CD4-positive, CD25-positive, alpha-beta regulatory T cell (primary cell): Measurements from ENCODE around the gene FNBP1L. TPM values are rescaled to one million over a fixed set of nuclear protein-coding genes. Genes with fewer than 3 reads are reported as not detected.

Experiments
- ATAC-seq, 2 donors: fragments of 150-1000 bp; cut with Tn5 transposase; one replicate each; pipeline ENCODE4 v1.10.0; 2021; ENCODE audit warnings: low read depth in 2 of 2, moderate number of reproducible peaks in 2 of 2, moderate library complexity in 1 of 2
- DNase-seq, 3 donors: peaks; one replicate each; pipeline versions ENCODE4 v3.0.0 to v3.0.0-alpha.2; 2012 to 2022; ENCODE audit warnings: mixed read lengths in 1 of 3
- H3K27ac ChIP-seq: one replicate; pipeline ENCODE4 v1.7.0; 2013; ENCODE audit warnings: mild to moderate bottlenecking, low read length; ENCODE audit not compliant: insufficient read depth, poor library complexity, severe bottlenecking
- H3K27me3 ChIP-seq: one replicate; pipeline ENCODE4 v1.7.0; 2013; ENCODE audit warnings: low read length; ENCODE audit not compliant: control insufficient read depth, insufficient read depth
- H3K36me3 ChIP-seq: one replicate; pipeline ENCODE4 v1.7.0; 2013; ENCODE audit warnings: mild to moderate bottlenecking, low read length, moderate library complexity; ENCODE audit not compliant: control insufficient read depth, insufficient read depth
- H3K4me1 ChIP-seq: 2 replicates; pipeline ENCODE4 v1.7.0; 2013; ENCODE audit warnings: mild to moderate bottlenecking, low read length; ENCODE audit not compliant: insufficient read depth, control insufficient read depth, poor library complexity, severe bottlenecking
- H3K4me3 ChIP-seq: one replicate; pipeline ENCODE4 v1.7.0; 2013; ENCODE audit warnings: low read depth, mild to moderate bottlenecking, low read length, moderate library complexity
- H3K9me3 ChIP-seq, 2 experiments: 1 replicate in 1 of 2; 2 replicates in 1 of 2; pipeline ENCODE4 v1.7.0; 2013; ENCODE audit warnings: low read length in 2 of 2, mild to moderate bottlenecking in 1 of 2, moderate library complexity in 1 of 2; ENCODE audit not compliant: control insufficient read depth in 2 of 2
- H3K27ac Mint-ChIP-seq, 3 donors: one replicate each; pipeline ENCODE4 v1.8.0; 2020 to 2022; ENCODE audit warnings: mild to moderate bottlenecking in 3 of 3, mixed read lengths in 3 of 3, moderate library complexity in 2 of 3
- H3K27me3 Mint-ChIP-seq: one replicate; pipeline ENCODE4 v1.8.0; 2022; ENCODE audit warnings: mild to moderate bottlenecking, mixed read lengths
- H3K36me3 Mint-ChIP-seq: one replicate; pipeline ENCODE4 v1.8.0; 2020; ENCODE audit warnings: mixed read lengths
- H3K4me1 Mint-ChIP-seq, 4 donors: one replicate each; pipeline ENCODE4 v1.8.0; 2020 to 2022; ENCODE audit warnings: mixed read lengths in 4 of 4, mild to moderate bottlenecking in 1 of 4
- H3K4me3 Mint-ChIP-seq, 4 donors: one replicate each; pipeline ENCODE4 v1.8.0; 2020 to 2022; ENCODE audit warnings: mild to moderate bottlenecking in 4 of 4, mixed read lengths in 4 of 4, moderate library complexity in 3 of 4
- H3K9me3 Mint-ChIP-seq, 7 donors: one replicate each; pipeline ENCODE4 v1.8.0; 2020 to 2022; ENCODE audit warnings: mixed read lengths in 7 of 7, mild to moderate bottlenecking in 3 of 7, moderate library complexity in 2 of 7
- polyA plus RNA-seq, 4 donors: library from polyadenylated mRNA; unstranded; fragments of 300-500 nt; fragmentation: Illumina TruSeq; gene quantifications; one replicate each; pipeline ENCODE4 v1.2.3, GENCODE V29; 2021
- total RNA-seq: library from RNA; stranded (reverse); gene quantifications from one replicate; pipeline ENCODE4 v1.2.3, GENCODE V29; 2022

Gene FNBP1L
- total and polyA plus RNA-seq, 5 donors from 2014 or later, result 0.10 to 2.4 (median 0.34) TPM; not detected in 1

DNA sequence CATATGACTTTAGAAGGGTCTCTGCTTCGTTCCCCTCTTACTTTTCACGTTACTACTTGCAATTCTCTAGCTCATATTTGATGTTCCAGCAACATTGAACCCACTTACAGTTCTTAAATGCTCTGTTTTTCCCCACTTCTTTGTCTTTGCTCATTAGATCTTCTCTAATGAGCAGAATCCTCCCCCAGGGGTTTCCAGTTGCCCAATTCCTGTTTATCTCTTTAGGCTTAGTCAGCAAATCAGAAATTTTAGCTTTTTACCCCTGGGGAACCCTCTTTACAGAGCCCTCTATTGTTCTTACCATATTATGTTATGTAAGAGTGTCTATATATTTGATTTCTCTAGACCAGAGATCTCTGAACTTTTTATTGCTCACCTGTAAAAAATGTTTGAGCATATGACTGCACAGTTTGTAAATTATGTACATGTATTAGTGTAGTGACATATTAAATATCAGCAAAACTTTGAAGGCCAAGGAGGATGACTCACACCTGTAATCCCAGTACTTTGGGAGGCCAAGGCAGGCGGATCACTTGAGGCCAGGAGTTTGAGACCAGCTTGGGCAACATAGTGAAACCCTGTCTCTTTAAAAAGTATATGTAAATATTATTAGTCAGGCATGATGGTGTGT, 71.4 kb downstream of the FNBP1L start:
- H3K9me3 Mint-ChIP-seq, result peaks cover 0 to 3% (median 0%) of the 10 kb centered on the region in 7 donors
- ATAC-seq (no peak), DNase-seq (no peak)
- no peaks in the 10 kb centered on the region for H3K4me1 Mint-ChIP-seq
- peaks cover 4% of the 10 kb centered on the region for H3K27me3 Mint-ChIP-seq
- no peak overlapping the region for H3K27ac ChIP-seq
- H3K36me3 Mint-ChIP-seq, result no peaks in the 10 kb centered on the region
- no peaks in the 10 kb centered on the region for H3K9me3 ChIP-seq
- peaks cover 2% of the 10 kb centered on the region for H3K27me3 ChIP-seq
- H3K4me3 ChIP-seq, result no peak overlapping the region
- no peaks in the 10 kb centered on the region for H3K4me1 ChIP-seq
- H3K27ac Mint-ChIP-seq, result no peak overlapping the region
- H3K36me3 ChIP-seq, result no peaks in the 10 kb centered on the region
- no peak overlapping the region for H3K4me3 Mint-ChIP-seq

DNA sequence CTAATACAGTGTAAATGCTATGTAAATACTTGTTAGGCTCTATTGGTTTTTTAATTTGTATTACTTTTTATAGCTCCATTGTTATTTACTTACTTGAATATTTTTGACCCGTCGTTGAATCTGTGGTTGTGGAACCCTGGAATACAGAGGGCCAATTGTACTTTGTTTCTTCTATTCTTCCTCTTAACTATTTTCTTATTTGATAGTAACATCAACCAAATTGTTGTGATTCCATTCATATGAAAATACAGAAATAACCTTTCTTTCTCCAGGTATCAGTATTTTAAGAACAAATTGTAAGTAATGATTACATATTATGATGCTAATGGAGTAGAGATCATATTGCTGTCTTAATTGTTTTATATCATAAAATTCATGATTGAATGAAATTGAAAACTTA, 73.7 kb downstream of the FNBP1L start:
- no peak for ATAC-seq
- no peak overlapping the region for H3K27ac Mint-ChIP-seq
- no peaks in the 10 kb centered on the region for H3K9me3 ChIP-seq

DNA sequence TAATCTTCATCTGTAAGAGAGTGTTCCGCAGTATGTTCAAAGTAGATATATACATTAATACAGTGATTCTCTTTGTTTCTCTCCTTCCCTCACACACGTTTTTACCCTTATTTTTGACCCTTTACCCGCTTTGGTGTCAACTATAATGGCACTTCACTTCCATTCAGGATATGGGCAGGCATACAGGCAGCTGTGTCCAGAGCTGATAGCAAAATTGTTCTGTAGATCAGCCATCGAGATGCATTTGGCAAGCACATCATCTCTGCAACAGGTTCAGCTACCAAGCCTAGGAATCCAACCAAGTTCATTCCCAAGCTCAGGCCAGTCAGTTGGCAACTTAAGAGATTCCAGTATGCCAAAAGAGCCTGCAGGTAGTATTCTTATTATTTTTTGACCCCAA, 74.8 kb downstream of the FNBP1L start:
- no peaks in the 10 kb centered on the region for H3K9me3 ChIP-seq
- no peaks in the 10 kb centered on the region for H3K4me1 ChIP-seq
- peaks cover 4% of the 10 kb centered on the region for H3K27me3 ChIP-seq
- H3K27ac ChIP-seq, result no peak overlapping the region
- Mint-ChIP-seq H3K27ac (no peak overlapping the region), H3K36me3 (no peaks in the 10 kb centered on the region), H3K27me3 (peaks cover 4% of the 10 kb centered on the region), H3K9me3 (peaks cover 0 to 3% (median 0%) of the 10 kb centered on the region in 7 donors), H3K4me3 (no peak overlapping the region), H3K4me1 (no peaks in the 10 kb centered on the region)
- H3K36me3 ChIP-seq, result no peaks in the 10 kb centered on the region
- no peak overlapping the region for H3K4me3 ChIP-seq
- no peak for DNase-seq
- ATAC-seq, result no peak

More for the DNA sequence above, 73.7 kb downstream of the FNBP1L start:
- Histone ChIP-seq H3K4me1 (no peaks in the 10 kb centered on the region), H3K27ac (no peak overlapping the region), H3K4me3 (no peak overlapping the region), H3K27me3 (peaks cover 2% of the 10 kb centered on the region), H3K36me3 (no peaks in the 10 kb centered on the region)
- Mint-ChIP-seq H3K36me3 (no peaks in the 10 kb centered on the region), H3K4me1 (no peaks in the 10 kb centered on the region), H3K27me3 (peaks cover 4% of the 10 kb centered on the region), H3K4me3 (no peak overlapping the region), H3K9me3 (peaks cover 0 to 3% (median 0%) of the 10 kb centered on the region in 7 donors)
- DNase-seq, result no peak

DNA sequence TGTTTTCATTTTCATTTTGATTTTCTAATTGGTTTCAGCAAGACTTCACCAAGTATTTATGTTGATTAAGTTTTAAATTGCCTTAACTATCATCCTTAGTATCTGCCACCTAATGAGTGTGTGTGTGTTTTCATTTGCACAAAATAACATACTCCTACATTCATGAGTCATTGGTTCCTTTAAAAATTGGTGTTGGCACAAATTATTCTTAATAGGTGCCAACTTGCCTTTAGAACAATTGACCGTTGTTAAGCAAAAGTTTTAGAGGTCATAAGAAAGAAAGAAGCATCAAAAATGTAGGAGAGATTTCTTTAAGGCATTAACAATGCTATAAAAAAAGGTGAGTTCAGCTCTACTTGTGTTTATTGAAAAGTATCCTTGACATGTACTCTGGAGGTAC, 77.5 kb downstream of the FNBP1L start:
- Mint-ChIP-seq H3K4me1 (no peaks in the 10 kb centered on the region), H3K9me3 (peaks cover 0 to 3% (median 0%) of the 10 kb centered on the region in 7 donors), H3K27me3 (peaks cover 9% of the 10 kb centered on the region), H3K4me3 (no peak overlapping the region), H3K27ac (no peak overlapping the region), H3K36me3 (no peaks in the 10 kb centered on the region)
- DNase-seq (no peak), ATAC-seq (no peak)
- H3K36me3 ChIP-seq, result no peaks in the 10 kb centered on the region
- no peak overlapping the region for H3K4me3 ChIP-seq
- no peaks in the 10 kb centered on the region for H3K4me1 ChIP-seq
- no peaks in the 10 kb centered on the region for H3K9me3 ChIP-seq
- peaks cover 2% of the 10 kb centered on the region for H3K27me3 ChIP-seq
- H3K27ac ChIP-seq, result no peak overlapping the region

DNA sequence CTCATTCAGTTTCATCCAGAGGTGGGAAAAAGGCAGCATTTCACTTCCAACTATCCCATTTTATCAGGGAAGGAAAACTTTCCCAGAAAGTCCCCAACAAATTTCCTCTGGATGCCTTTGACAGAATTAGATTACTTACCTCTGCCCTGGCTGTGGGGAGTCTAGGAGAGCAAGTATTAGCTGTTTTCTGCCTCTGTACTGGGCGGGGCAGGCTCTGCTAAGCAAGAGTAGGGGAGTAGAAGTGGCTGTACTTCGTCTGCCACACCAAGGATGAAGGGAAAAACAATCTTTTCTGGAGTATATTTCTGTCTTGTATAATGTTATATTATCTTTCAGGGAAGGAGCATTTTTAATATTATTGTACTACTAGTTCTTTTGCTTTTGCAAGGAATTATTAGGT, 78.5 kb downstream of the FNBP1L start:
- no peak for ATAC-seq
- peaks cover 0 to 3% (median 0%) of the 10 kb centered on the region in 7 donors for H3K9me3 Mint-ChIP-seq
- H3K27me3 Mint-ChIP-seq, result peaks cover 9% of the 10 kb centered on the region
- no peak for DNase-seq
- no peaks in the 10 kb centered on the region for H3K36me3 Mint-ChIP-seq
- H3K27ac ChIP-seq, result no peak overlapping the region
- H3K4me3 Mint-ChIP-seq, result no peak overlapping the region
- no peak overlapping the region for H3K4me3 ChIP-seq
- H3K4me1 ChIP-seq, result no peaks in the 10 kb centered on the region
- H3K36me3 ChIP-seq, result no peaks in the 10 kb centered on the region
- no peaks in the 10 kb centered on the region for H3K4me1 Mint-ChIP-seq
- no peaks in the 10 kb centered on the region for H3K9me3 ChIP-seq
- H3K27ac Mint-ChIP-seq, result no peak overlapping the region
- H3K27me3 ChIP-seq, result peaks cover 2% of the 10 kb centered on the region

DNA sequence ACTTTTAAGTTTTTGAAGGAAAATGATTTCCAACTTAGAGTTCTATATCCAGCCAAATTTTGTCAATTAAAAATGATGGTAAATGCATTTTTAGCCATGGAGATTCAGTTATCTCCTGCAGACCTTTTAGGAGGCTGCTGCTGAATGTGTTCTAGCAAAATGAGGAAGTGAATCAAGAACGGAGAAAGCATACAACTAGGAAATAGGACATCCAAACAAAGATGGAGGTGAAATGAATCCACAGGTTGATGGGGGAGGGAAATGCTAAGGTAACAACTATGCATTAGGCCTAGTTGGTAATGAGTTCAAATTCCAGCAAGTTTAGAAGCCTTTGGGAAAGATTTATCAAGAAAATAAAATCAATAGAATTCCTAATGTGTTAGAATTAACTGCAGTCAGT, 80.5 kb downstream of the FNBP1L start:
- no peak for DNase-seq
- Mint-ChIP-seq H3K27ac (no peak overlapping the region), H3K4me1 (no peaks in the 10 kb centered on the region), H3K27me3 (peaks cover 9% of the 10 kb centered on the region), H3K36me3 (no peaks in the 10 kb centered on the region), H3K9me3 (peaks cover 0 to 3% (median 0%) of the 10 kb centered on the region in 7 donors), H3K4me3 (no peak overlapping the region)
- H3K4me1 ChIP-seq, result no peaks in the 10 kb centered on the region
- H3K27me3 ChIP-seq, result peaks cover 2% of the 10 kb centered on the region
- H3K4me3 ChIP-seq, result no peak overlapping the region
- no peaks in the 10 kb centered on the region for H3K9me3 ChIP-seq
- ATAC-seq, result no peak
- no peak overlapping the region for H3K27ac ChIP-seq
- H3K36me3 ChIP-seq, result no peaks in the 10 kb centered on the region

DNA sequence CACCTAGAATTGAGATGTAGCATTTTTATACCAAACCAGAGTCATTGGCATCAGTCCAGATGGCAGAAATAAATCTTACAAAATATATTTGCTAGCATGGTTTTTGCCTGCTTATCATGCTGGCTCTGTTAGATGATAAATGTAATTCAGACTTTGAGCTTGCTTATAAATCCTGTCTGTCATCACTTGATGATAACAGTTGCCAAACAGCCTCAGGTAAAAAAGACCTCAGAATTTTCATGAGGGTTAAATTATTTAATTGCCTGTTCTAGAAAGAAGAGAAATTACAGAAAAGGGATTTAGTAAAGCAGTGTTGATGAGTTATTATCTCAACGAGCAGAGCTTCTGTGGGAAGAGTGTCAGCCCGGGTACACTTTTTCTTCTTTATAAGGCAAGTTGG, 83.3 kb downstream of the FNBP1L start:
- no peak for ATAC-seq
- H3K27me3 Mint-ChIP-seq, result peaks cover 9% of the 10 kb centered on the region

DNA sequence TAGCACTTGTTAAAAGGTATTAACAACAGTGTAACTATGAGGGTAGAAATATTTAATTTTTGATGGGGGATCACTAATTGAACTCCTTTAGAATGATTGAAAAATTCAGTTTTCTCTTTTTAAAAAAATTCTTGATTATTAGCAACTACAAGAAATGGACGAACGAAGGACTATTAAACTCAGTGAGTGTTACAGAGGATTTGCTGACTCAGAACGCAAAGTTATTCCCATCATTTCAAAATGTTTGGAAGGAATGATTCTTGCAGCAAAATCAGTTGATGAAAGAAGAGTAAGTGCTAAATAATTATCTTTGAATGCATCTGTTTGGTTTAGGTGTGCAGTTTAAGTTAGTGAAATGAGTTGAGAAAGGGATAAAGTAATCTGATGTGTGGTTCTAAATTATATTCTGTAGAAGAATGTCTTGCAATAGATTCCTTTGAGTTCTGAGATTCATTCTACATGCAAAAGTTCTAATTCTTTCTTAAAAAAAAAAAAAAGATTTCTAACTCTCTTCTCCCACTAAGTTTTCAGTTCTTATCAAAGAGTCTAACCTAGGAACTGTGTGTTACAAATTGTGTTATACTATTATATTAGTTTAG, 85.0 kb downstream of the FNBP1L start:
- no peak for ATAC-seq
- Mint-ChIP-seq H3K36me3 (no peaks in the 10 kb centered on the region), H3K27ac (no peak overlapping the region), H3K4me3 (no peak overlapping the region), H3K4me1 (no peaks in the 10 kb centered on the region), H3K27me3 (peaks cover 13% of the 10 kb centered on the region), H3K9me3 (no peaks in the 10 kb centered on the region)
- Histone ChIP-seq H3K4me1 (no peaks in the 10 kb centered on the region), H3K27me3 (no peaks in the 10 kb centered on the region), H3K27ac (no peak overlapping the region), H3K36me3 (no peaks in the 10 kb centered on the region), H3K4me3 (no peak overlapping the region), H3K9me3 (no peaks in the 10 kb centered on the region)
- DNase-seq, result no peak

More for the DNA sequence above, 83.3 kb downstream of the FNBP1L start:
- DNase-seq, result no peak
- H3K27ac Mint-ChIP-seq, result no peak overlapping the region
- no peaks in the 10 kb centered on the region for H3K9me3 Mint-ChIP-seq
- no peak overlapping the region for H3K4me3 ChIP-seq
- H3K27ac ChIP-seq, result no peak overlapping the region
- H3K36me3 ChIP-seq, result no peaks in the 10 kb centered on the region
- no peak overlapping the region for H3K4me3 Mint-ChIP-seq
- no peaks in the 10 kb centered on the region for H3K4me1 ChIP-seq
- H3K36me3 Mint-ChIP-seq, result no peaks in the 10 kb centered on the region
- H3K4me1 Mint-ChIP-seq, result no peaks in the 10 kb centered on the region
- peaks cover 2% of the 10 kb centered on the region for H3K27me3 ChIP-seq
- H3K9me3 ChIP-seq, result no peaks in the 10 kb centered on the region
